Endothelial cell of umbilical vein (primary cell): ENCODE data around the gene CCDC39. TPM values are rescaled to one million over a fixed set of nuclear protein-coding genes. Genes with fewer than 3 reads are reported as not detected.
"Not testable (repeated sequence)": the region's sequence is repeated elsewhere in the genome, so short reads cannot be mapped to it uniquely, and the experiment has no call there.

Experiments used
- BruUV-seq: library from RNA; stranded (reverse); fragments of 400-500 nt; replicated peaks from 2 replicates; lab custom pipeline; 2021; lab: Mats Ljungman, UMichigan
- CTCF ChIA-PET: fragments of 300-600, 350-600 bp; sonication (Branson Sonifier 250); formaldehyde crosslinking; loops from one replicate; lab custom pipeline; 2021; ENCODE audit warnings: antibody characterized with exemption, inconsistent platforms; lab: Charles Lee
- POLR2A ChIA-PET: fragments of 300-600, 350-600 bp; sonication (Branson Sonifier 250); formaldehyde crosslinking; loops from one replicate; lab custom pipeline; 2021; ENCODE audit warnings: antibody characterized with exemption, inconsistent platforms; lab: Charles Lee
- DNase-seq: peaks from one replicate; pipeline ENCODE4 v3.0.0-alpha.2; 2011; ENCODE audit warnings: low read depth, low spot score
- FAIRE-seq: peaks from 2 replicates; lab custom pipeline; 2011; peaks lifted over from hg19 to GRCh38; lab: Jason Lieb, UNC
- H2AFZ ChIP-seq: 2 replicates; pipeline ENCODE4 v1.6.0; 2012; ENCODE audit warnings: low read depth, low read length, control low read depth, inconsistent platforms
- H3K27ac ChIP-seq: 2 replicates; pipeline ENCODE4 v1.5.1; 2011; ENCODE audit warnings: low read depth, mild to moderate bottlenecking, control low read depth, low read length, moderate library complexity; ENCODE audit not compliant: insufficient read depth
- H3K27me3 ChIP-seq, 2 experiments: 2 replicates each; pipeline versions ENCODE4 v1.6.0 to v1.6.1; 2011; ENCODE audit warnings: low read length in 2 of 2, mixed read lengths in 1 of 2; ENCODE audit not compliant: control insufficient read depth in 2 of 2, insufficient read depth in 2 of 2
- H3K36me3 ChIP-seq, 2 experiments: 2 replicates in 1 of 2; 3 replicates in 1 of 2; pipeline ENCODE4 v1.5.1; 2011; ENCODE audit warnings: low read length in 2 of 2, mild to moderate bottlenecking in 1 of 2, moderate library complexity in 1 of 2; ENCODE audit not compliant: control insufficient read depth in 2 of 2, insufficient read depth in 2 of 2; ENCODE audit errors: extremely low read depth in 1 of 2
- H3K4me1 ChIP-seq: 3 replicates; pipeline ENCODE4 v1.5.1; 2011; ENCODE audit warnings: mild to moderate bottlenecking, low read length; ENCODE audit not compliant: control insufficient read depth, insufficient read depth; ENCODE audit errors: extremely low read depth
- H3K4me2 ChIP-seq: 2 replicates; pipeline ENCODE4 v1.6.1; 2011; ENCODE audit warnings: low read length, control low read depth, mixed read lengths; ENCODE audit not compliant: insufficient read depth
- H3K4me3 ChIP-seq, 3 experiments: fragments of 200-600 bp in 1 of 3; sonication (generic), shearing (Covaris generic) in 1 of 3; replicated peaks in 1 of 3; 2 replicates each; pipeline ENCODE4 v1.5.1; 2011 to 2016; ENCODE audit warnings: control low read depth in 3 of 3, low read length in 3 of 3, mild to moderate bottlenecking in 2 of 3, inconsistent platforms in 1 of 3, low read depth in 1 of 3, moderate library complexity in 1 of 3; ENCODE audit not compliant: insufficient read depth in 1 of 3
- H3K79me2 ChIP-seq: 2 replicates; pipeline ENCODE4 v1.6.0; 2012; ENCODE audit warnings: low read length, inconsistent platforms; ENCODE audit not compliant: control insufficient read depth, insufficient read depth
- H3K9ac ChIP-seq: replicated peaks from 2 replicates; pipeline ENCODE3; 2011; ENCODE audit warnings: low read length, control low read depth; ENCODE audit not compliant: insufficient read depth; ENCODE audit errors: extremely low read depth
- H3K9me1 ChIP-seq: replicated peaks from 3 replicates; pipeline ENCODE4 v1.6.0; 2011; ENCODE audit warnings: mild to moderate bottlenecking, low read length; ENCODE audit not compliant: control insufficient read depth, insufficient read depth; ENCODE audit errors: extremely low read depth
- H3K9me3 ChIP-seq: replicated peaks from 2 replicates; pipeline ENCODE4 v1.5.1; 2012; ENCODE audit warnings: low read length, inconsistent platforms; ENCODE audit not compliant: control insufficient read depth, insufficient read depth
- H4K20me1 ChIP-seq: replicated peaks from 2 replicates; pipeline ENCODE3; 2011; ENCODE audit warnings: mild to moderate bottlenecking, low read length; ENCODE audit not compliant: control insufficient read depth, insufficient read depth; ENCODE audit errors: extremely low read depth
- CTCF ChIP-seq, 2 donors: IDR thresholded peaks; 1 replicate in 1 of 2; 2 replicates in 1 of 2; pipeline ENCODE4 v1.5.1; 2011; ENCODE audit warnings: low read length in 2 of 2, mild to moderate bottlenecking in 2 of 2, moderate library complexity in 2 of 2, control low read depth in 1 of 2, inconsistent platforms in 1 of 2, low read depth in 1 of 2; ENCODE audit not compliant: insufficient read depth in 1 of 2; ENCODE audit errors: extremely low read depth in 1 of 2
- EZH2 ChIP-seq: IDR thresholded peaks from 2 replicates; pipeline ENCODE4 v1.6.1; 2012; ENCODE audit warnings: borderline replicate concordance, low read depth, mild to moderate bottlenecking, moderate library complexity, low read length, inconsistent platforms; ENCODE audit not compliant: severe bottlenecking
- FOS ChIP-seq: IDR thresholded peaks from 2 replicates; pipeline ENCODE4 v1.6.1; 2011; ENCODE audit warnings: mild to moderate bottlenecking, low read length, moderate library complexity, borderline replicate concordance; ENCODE audit not compliant: insufficient read depth
- GATA2 ChIP-seq: IDR thresholded peaks from 2 replicates; pipeline ENCODE4 v1.7.0; 2011; ENCODE audit warnings: low read depth, mild to moderate bottlenecking, moderate library complexity, mixed read lengths, low read length; ENCODE audit not compliant: insufficient read length, insufficient read depth
- JUN ChIP-seq: IDR thresholded peaks from 2 replicates; pipeline ENCODE4 v1.6.1; 2011; ENCODE audit warnings: borderline replicate concordance, low read depth; ENCODE audit not compliant: insufficient read length, insufficient read depth
- MAX ChIP-seq: IDR thresholded peaks from 2 replicates; pipeline ENCODE4 v1.6.1; 2011; ENCODE audit not compliant: insufficient read depth, insufficient read length
- MYC ChIP-seq: IDR thresholded peaks from one replicate; pipeline ENCODE4 v1.6.1; 2011; ENCODE audit warnings: mild to moderate bottlenecking, low read depth, low read length
- POLR2A ChIP-seq: IDR thresholded peaks from 2 replicates; pipeline ENCODE4 v1.6.1; 2012; ENCODE audit warnings: low read depth, mild to moderate bottlenecking, control low read depth, low read length
- POLR2AphosphoS5 ChIP-seq: IDR thresholded peaks from 2 replicates; pipeline ENCODE4 v1.6.1; 2012; ENCODE audit warnings: low read depth, mild to moderate bottlenecking, control low read depth, low read length, moderate library complexity; ENCODE audit not compliant: insufficient read depth
- dilution Hi-C: fragments of 300-500 bp; cut with MboI; formaldehyde crosslinking; loops from one replicate; pipeline ENCODE4 v1.15.0; 2019; ENCODE audit warnings: low sequenced_read_pairs; ENCODE audit not compliant: extremely low pct_ligation_motif_present
- intact Hi-C: fragments of 100-400 bp; cut with micrococcal nuclease; formaldehyde crosslinking; loops from one replicate; pipeline ENCODE4 v1.10.0; 2022
- polyA plus RNA-seq, 4 experiments: library from polyadenylated mRNA; depleted of rRNA in 3 of 4; stranded (reverse) in 3 of 4; unstranded in 1 of 4; fragments of >200 nt; gene quantifications; 2 replicates each; pipeline versions ENCODE4 v1.2.1 to v1.2.3, GENCODE V29; 2011 to 2012; ENCODE audit warnings: missing spikeins in 1 of 4
- total RNA-seq: library from RNA; stranded (reverse); gene quantifications from 2 replicates; pipeline ENCODE4 v1.2.3, GENCODE V29; 2021

CCDC39 gene
- total and polyA plus RNA-seq, 2 donors (not counting 3 experiments of a cell fraction or from before 2014, with no cell fraction given), result not detected

- intact Hi-C loops, result no loop called here
- CTCF ChIA-PET, result interaction anchor here (1.3 kb wide), 1 partner anchor 11 kb away, joined by 3 read pairs; no protein-coding TSS in a partner anchor
- POLR2A ChIA-PET, result no interaction called here
- Histone ChIP-seq H3K9me3 (no peaks in the 10 kb centered on the region), H3K4me2 (no peak overlapping the region), H3K4me1 (no peaks in the 10 kb centered on the region), H3K9ac (no peak overlapping the region), H3K27ac (no peak overlapping the region), H3K4me3 (no peak overlapping the region), H3K27me3 (no peaks in the 10 kb centered on the region), H4K20me1 (no peaks in the 10 kb centered on the region), H3K9me1 (no peaks in the 10 kb centered on the region), H2AFZ (no peak overlapping the region), H3K36me3 (no peaks in the 10 kb centered on the region), H3K79me2 (no peaks in the 10 kb centered on the region)
- FAIRE-seq, result no peak
- dilution Hi-C loops, result no loop called here
- TF ChIP-seq POLR2AphosphoS5 (no peak), MAX (no peak), MYC (no peak), POLR2A (no peak), CTCF (IDR thresholded peaks at IDR 0.05; ENCODE audit: extremely low read depth in 1 of 2, insufficient read depth in 1 of 2, low read depth in 1 of 2, low read length in 2 of 2) (no peak), FOS (no peak), GATA2 (no peak), EZH2 (no peak), JUN (no peak)
- BruUV-seq, result no TSS peak
- DNase-seq, result peak; percentile 89
Observed at GRCh38 chr3:180619723-180620122, 59.6 kb downstream of the CCDC39 start.

- H3K27ac ChIP-seq, FAIRE-seq, H3K9me3 ChIP-seq, POLR2A ChIA-PET, H3K4me2 ChIP-seq, intact Hi-C loops, H4K20me1 ChIP-seq, H3K27me3 ChIP-seq, CTCF ChIA-PET, H3K79me2 ChIP-seq, H2AFZ ChIP-seq, H3K9ac ChIP-seq, H3K36me3 ChIP-seq, BruUV-seq, H3K9me1 ChIP-seq, dilution Hi-C loops, DNase-seq, H3K4me1 ChIP-seq, H3K4me3 ChIP-seq: not testable (repeated sequence)
Observed at GRCh38 chr3:180618563-180618962, 60.7 kb downstream of the CCDC39 start.
